Measurements from ENCODE around the gene ANTXR1.

Gene ANTXR1

GRCh38 chr2:69279931-69280681 lies 267.1 kb downstream of the ANTXR1 start:
- no peak for DNase-seq (ENCODE audit: low read depth in 3 of 3)

- no peak for DNase-seq (ENCODE audit: low read depth in 3 of 3)
These were observed 267.9 kb downstream of the ANTXR1 start for GRCh38 chr2:69280796-69281412.

GRCh38 chr2:69285379-69285894 lies 272.5 kb downstream of the ANTXR1 start:
- no peak for DNase-seq (ENCODE audit: low read depth in 3 of 3)

GRCh38 chr2:69287544-69287943 lies 274.6 kb downstream of the ANTXR1 start:
- no peak for DNase-seq (ENCODE audit: low read depth in 3 of 3)

GRCh38 chr2:69288429-69288828 lies 275.4 kb downstream of the ANTXR1 start:
- no peak for DNase-seq (ENCODE audit: low read depth in 3 of 3)

GRCh38 chr2:69291004-69291650 lies 278.1 kb downstream of the ANTXR1 start:
- DNase-seq (ENCODE audit: low read depth in 3 of 3) = no peak

GRCh38 chr2:69291721-69292120 lies 278.7 kb downstream of the ANTXR1 start:
- no peak for DNase-seq (ENCODE audit: low read depth in 3 of 3)

GRCh38 chr2:69292256-69292655 lies 279.3 kb downstream of the ANTXR1 start:
- DNase-seq (ENCODE audit: low read depth in 3 of 3) = no peak

GRCh38 chr2:69296421-69296820 lies 283.4 kb downstream of the ANTXR1 start:
- no peak for DNase-seq (ENCODE audit: low read depth in 3 of 3)

GRCh38 chr2:69297216-69297615 lies 284.2 kb downstream of the ANTXR1 start:
- DNase-seq (ENCODE audit: low read depth in 3 of 3) = no peak

GRCh38 chr2:69298261-69298660 lies 285.3 kb downstream of the ANTXR1 start:
- DNase-seq (ENCODE audit: low read depth in 3 of 3) = no peak

GRCh38 chr2:69298862-69299261 lies 285.9 kb downstream of the ANTXR1 start:
- DNase-seq (ENCODE audit: low read depth in 3 of 3) = no peak

Measured in stimulated activated CD4-positive, alpha-beta T cell treated with anti-CD3 and anti-CD28 coated beads, TNF-alpha, amount 100 ng/mL, for 24 hours (primary cell).